ENCODE results near the gene SORCS2. TPM values are rescaled to one million over a fixed set of nuclear protein-coding genes. Genes with fewer than 3 reads are reported as not detected.

Gene SORCS2
- polyA plus RNA-seq, 1 of the 3 experiments (the other 2 are of a cell fraction), result 1.6 TPM

GRCh38 chr4:7614350-7614949 lies 422.1 kb downstream of the SORCS2 start:
- H3K4me2 ChIP-seq, result no peak overlapping the region
- no peaks in the 10 kb centered on the region for H3K27me3 ChIP-seq (ENCODE audit: insufficient read depth)
- no peaks in the 10 kb centered on the region for H3K9me3 ChIP-seq
- POLR2A ChIA-PET, result no interaction called here
- 47% methylated on average over 1 of the region's 1 CpG for WGBS (ENCODE audit: low lambda C conversion rate)
- no peak overlapping the region for H3K4me3 ChIP-seq (ENCODE audit: low read depth in 2 of 2, low read length in 1 of 2)
- H2AFZ ChIP-seq (ENCODE audit: low read depth), result no peak overlapping the region
- H3K9ac ChIP-seq, result no peak overlapping the region
- no peak for TF ChIP-seq NRF1 (IDR thresholded peaks at IDR 0.05; ENCODE audit: low read depth, low read length)
- TF ChIP-seq FOXJ3 (CRISPR knock-in tag; IDR thresholded peaks at IDR 0.05), result no peak
- no peak for TF ChIP-seq MAX (IDR thresholded peaks at IDR 0.05; ENCODE audit: low read depth)
- TF ChIP-seq PBX3 (IDR thresholded peaks at IDR 0.05), result no peak
- TF ChIP-seq TEAD4 (IDR thresholded peaks at IDR 0.05; ENCODE audit: borderline replicate concordance, insufficient read depth), result no peak
- TF ChIP-seq RFX5 (IDR thresholded peaks at IDR 0.05; ENCODE audit: low read length), result no peak
- no peak for TF ChIP-seq RAD21 (IDR thresholded peaks at IDR 0.05; ENCODE audit: low read length)
- TF ChIP-seq GABPA (IDR thresholded peaks at IDR 0.05; ENCODE audit: low read depth), result no peak
- no peak for TF ChIP-seq ZBTB33 (IDR thresholded peaks at IDR 0.05; ENCODE audit: borderline replicate concordance, low read depth)
- TF ChIP-seq FOXM1 (IDR thresholded peaks at IDR 0.05; ENCODE audit: low read depth), result no peak
- TF ChIP-seq TCF12 (IDR thresholded peaks at IDR 0.05), result no peak
- CTCF ChIA-PET, result no interaction called here
- H3F3A ChIP-seq (replicated peaks; ENCODE audit: insufficient read depth), result no peaks in the 10 kb centered on the region
- DNase-seq, result no peak
- no peaks in the 10 kb centered on the region for H3K4me1 ChIP-seq (ENCODE audit: control insufficient read depth in 1 of 2, insufficient read depth in 2 of 2, low read depth in 1 of 2, low read length in 1 of 2)
- H3K27ac ChIP-seq (ENCODE audit: low read depth in 2 of 2, low read length in 1 of 2), result no peak overlapping the region
- H3K79me2 ChIP-seq (ENCODE audit: insufficient read depth), result no peaks in the 10 kb centered on the region
- H3K36me3 ChIP-seq (replicated peaks in 1 of 2; ENCODE audit: control insufficient read depth in 1 of 2, insufficient read depth in 2 of 2, low read length in 1 of 2), result no peaks in the 10 kb centered on the region
- no peaks in the 10 kb centered on the region for H3K9me2 ChIP-seq
- H4K20me1 ChIP-seq (ENCODE audit: insufficient read depth), result no peaks in the 10 kb centered on the region

- no peaks in the 10 kb centered on the region for H3F3A ChIP-seq (replicated peaks; ENCODE audit: insufficient read depth)
- no peaks in the 10 kb centered on the region for H3K27me3 ChIP-seq (ENCODE audit: insufficient read depth)
- H3K4me2 ChIP-seq, result no peak overlapping the region
- H3K4me1 ChIP-seq (ENCODE audit: control insufficient read depth in 1 of 2, insufficient read depth in 2 of 2, low read depth in 1 of 2, low read length in 1 of 2), result no peaks in the 10 kb centered on the region
- H4K20me1 ChIP-seq (ENCODE audit: insufficient read depth), result no peaks in the 10 kb centered on the region
- H3K27ac ChIP-seq (ENCODE audit: low read depth in 2 of 2, low read length in 1 of 2), result no peak overlapping the region
- TF ChIP-seq CTCF (IDR thresholded peaks at IDR 0.05) (no peak), FOXM1 (IDR thresholded peaks at IDR 0.05; ENCODE audit: low read depth) (no peak), MXI1 (IDR thresholded peaks at IDR 0.05; ENCODE audit: low read depth, low read length) (no peak), USF2 (IDR thresholded peaks at IDR 0.05; ENCODE audit: borderline replicate concordance, low read depth, low read length) (no peak), RCOR1 (IDR thresholded peaks at IDR 0.05; ENCODE audit: low read length) (no peak), MAX (IDR thresholded peaks at IDR 0.05; ENCODE audit: low read depth) (no peak)
- ChIA-PET POLR2A (no interaction called here), CTCF (interaction anchor here (0.7 to 1.3 kb wide), 2 partner anchors 9 to 28 kb away, joined by 3 read pairs; no protein-coding TSS in a partner anchor)
- no peak overlapping the region for H3K4me3 ChIP-seq (ENCODE audit: low read depth in 2 of 2, low read length in 1 of 2)
- DNase-seq, result no peak
- WGBS (ENCODE audit: low lambda C conversion rate), result 44% methylated on average over 3 of the region's 3 CpGs
- no peaks in the 10 kb centered on the region for H3K9me2 ChIP-seq
- H3K79me2 ChIP-seq (ENCODE audit: insufficient read depth), result no peaks in the 10 kb centered on the region
- no peak overlapping the region for H3K9ac ChIP-seq
- H3K9me3 ChIP-seq, result no peaks in the 10 kb centered on the region
- H3K36me3 ChIP-seq (replicated peaks in 1 of 2; ENCODE audit: control insufficient read depth in 1 of 2, insufficient read depth in 2 of 2, low read length in 1 of 2), result no peaks in the 10 kb centered on the region
- no peak overlapping the region for H2AFZ ChIP-seq (ENCODE audit: low read depth)
Measured at GRCh38 chr4:7616193-7616592, 423.9 kb downstream of the SORCS2 start.

Measured in SK-N-SH (cell line).